Transverse colon (tissue), 4 donors: ENCODE results near the gene MCCC2. TPM values are rescaled to one million over a fixed set of nuclear protein-coding genes. Genes with fewer than 3 reads are reported as not detected.

ENCODE experiments used
- DNase-seq: peaks from one replicate; pipeline ENCODE4 v3.0.0-alpha.2; 2019
- H3K27ac ChIP-seq, 4 donors: fragments of 200-600 bp; sonication (generic); 2 replicates each; pipeline ENCODE4 v1.5.1; 2016 to 2018; ENCODE audit warnings: inconsistent platforms in 4 of 4
- H3K27me3 ChIP-seq: fragments of 200-600 bp; sonication (generic); 2 replicates; pipeline ENCODE4 v1.5.1; 2017; ENCODE audit warnings: inconsistent platforms
- H3K36me3 ChIP-seq, 4 donors: fragments of 200-600 bp; sonication (generic); 2 replicates each; pipeline ENCODE4 v1.5.1; 2017 to 2019; ENCODE audit warnings: inconsistent platforms in 4 of 4
- H3K4me1 ChIP-seq, 4 donors: fragments of 200-600 bp; sonication (generic); 2 replicates each; pipeline ENCODE4 v1.5.1; 2017 to 2020; ENCODE audit warnings: inconsistent platforms in 4 of 4
- H3K4me3 ChIP-seq, 4 donors: fragments of 200-600 bp; sonication (generic); 1 replicate in 1 of 4; 2 replicates in 3 of 4; pipeline versions ENCODE4 v1.5.1 to v1.6.1; 2017 to 2019; ENCODE audit warnings: inconsistent platforms in 4 of 4
- H3K9me3 ChIP-seq, 2 donors: fragments of 200-600 bp; sonication (generic); 2 replicates each; pipeline ENCODE4 v1.5.1; 2017 to 2019; ENCODE audit warnings: inconsistent platforms in 2 of 2
- CTCF ChIP-seq, 5 experiments: fragments of 200-600 bp in 3 of 5; fragments of 450-650 bp in 2 of 5; sonication (generic) in 3 of 5; IDR thresholded peaks; 1 replicate in 2 of 5; 2 replicates in 3 of 5; pipeline ENCODE4 v1.5.1; 2016 to 2017; ENCODE audit warnings: antibody characterized with exemption in 5 of 5, inconsistent platforms in 3 of 5, mild to moderate bottlenecking in 2 of 5, moderate library complexity in 1 of 5
- EP300 ChIP-seq: sonication (generic); formaldehyde crosslinking; IDR thresholded peaks from one replicate; pipeline ENCODE4 v1.6.1; 2017; ENCODE audit warnings: antibody characterized with exemption, low read depth
- POLR2A ChIP-seq: fragments of 450-650 bp; IDR thresholded peaks from one replicate; pipeline ENCODE4 v1.6.1; 2016; ENCODE audit warnings: antibody characterized with exemption, mild to moderate bottlenecking, moderate library complexity
- POLR2AphosphoS5 ChIP-seq, 3 donors: sonication (generic); formaldehyde crosslinking; IDR thresholded peaks; one replicate each; pipeline ENCODE4 v1.6.1; 2016; ENCODE audit warnings: antibody characterized with exemption in 3 of 3
- WGBS, 2 donors: methylation state at CpG; one replicate each; pipeline ENCODE4 v1.1.5; 2018; ENCODE audit warnings: low coverage in 1 of 2; 5-methylcytosine and 5-hydroxymethylcytosine counted together
- in situ Hi-C, 4 donors: fragments of 200-750 bp; cut with MboI; loops; one replicate each; pipeline versions ENCODE4 v1.15.0 to v1.15.1; 2017; ENCODE audit warnings: low sequenced_read_pairs in 3 of 4, low pct_ligation_motif_present in 1 of 4, low pct_unique_long_range_greater_than_20kb in 1 of 4
- intact Hi-C: fragments of 100-400 bp; cut with DNase I; formaldehyde crosslinking; loops from one replicate; pipeline ENCODE4 v1.15.1; 2023; ENCODE audit warnings: low total_unique reads
- small RNA-seq, 4 donors: library from RNA; depleted of rRNA; stranded (forward); fragments of <200 nt; gene quantifications; one replicate each; pipeline ENCODE3, GENCODE V24; 2016
- total RNA-seq, 4 donors: library from RNA; depleted of rRNA; stranded (reverse); fragments of >200 nt; gene quantifications; one replicate each; pipeline ENCODE4 v1.1.0, GENCODE V29; 2016

The MCCC2 gene
- total RNA-seq, 4 donors from 2014 or later, result 23.2 to 61.5 (median 43.9) TPM

- in situ Hi-C loops, result no loop called here
- 50 to 59% methylated on average over 2 to 3 of the region's 3 CpGs for WGBS, 2 donors
- intact Hi-C loops, result no loop called here
- Histone ChIP-seq H3K27me3 (peaks cover 10% of the 10 kb centered on the region), H3K27ac (no peak overlapping the region), H3K4me3 (no peak overlapping the region), H3K9me3 (no peaks in the 10 kb centered on the region), H3K4me1 (no peaks in the 10 kb centered on the region), H3K36me3 (no peaks in the 10 kb centered on the region)
- TF ChIP-seq POLR2AphosphoS5 (IDR thresholded peaks at IDR 0.05), result no peak
- TF ChIP-seq POLR2A, result no peak
- TF ChIP-seq EP300, result no peak
- no peak for TF ChIP-seq CTCF (IDR thresholded peaks at IDR 0.05)
- no peak for DNase-seq
Observed at GRCh38 chr5:71701407-71701806, 114.3 kb downstream of the MCCC2 start.

GRCh38 chr5:71703941-71704340, 116.8 kb downstream of the MCCC2 start:
- WGBS, 2 donors, result 17 to 42% methylated on average over 1 to 4 of the region's 4 CpGs
- peaks cover 10% of the 10 kb centered on the region for H3K27me3 ChIP-seq
- no peaks in the 10 kb centered on the region for H3K36me3 ChIP-seq
- no peak for DNase-seq
- in situ Hi-C loops (no loop called here), intact Hi-C loops (no loop called here)
- H3K9me3 ChIP-seq, result no peaks in the 10 kb centered on the region
- H3K4me1 ChIP-seq, result no peaks in the 10 kb centered on the region
- no peak overlapping the region for H3K4me3 ChIP-seq
- H3K27ac ChIP-seq, result no peak overlapping the region
- TF ChIP-seq EP300 (no peak), POLR2AphosphoS5 (IDR thresholded peaks at IDR 0.05) (no peak), CTCF (IDR thresholded peaks at IDR 0.05) (no peak), POLR2A (no peak)

- intact Hi-C loops (no loop called here), in situ Hi-C loops (no loop called here)
- no peak for DNase-seq
- H3K27ac ChIP-seq, result no peak overlapping the region
- no peaks in the 10 kb centered on the region for H3K36me3 ChIP-seq
- H3K4me3 ChIP-seq, result no peak overlapping the region
- H3K27me3 ChIP-seq, result peaks cover 10% of the 10 kb centered on the region
- no peaks in the 10 kb centered on the region for H3K4me1 ChIP-seq
- H3K9me3 ChIP-seq, result no peaks in the 10 kb centered on the region
- WGBS, 2 donors, result 81 to 85% methylated on average over 5 of the region's 5 CpGs
- TF ChIP-seq CTCF (IDR thresholded peaks at IDR 0.05) (no peak), POLR2A (no peak), EP300 (no peak), POLR2AphosphoS5 (IDR thresholded peaks at IDR 0.05) (no peak)
Observed at GRCh38 chr5:71705421-71705820, 118.3 kb downstream of the MCCC2 start.

GRCh38 chr5:71706906-71707305, 119.8 kb downstream of the MCCC2 start:
- Histone ChIP-seq H3K4me1 (no peaks in the 10 kb centered on the region), H3K27me3 (peaks cover 10% of the 10 kb centered on the region), H3K36me3 (no peaks in the 10 kb centered on the region), H3K27ac (no peak overlapping the region), H3K4me3 (no peak overlapping the region), H3K9me3 (no peaks in the 10 kb centered on the region)
- intact Hi-C loops, result no loop called here
- in situ Hi-C loops, result no loop called here
- DNase-seq, result no peak
- 40 to 100% methylated on average over 1 to 3 of the region's 3 CpGs for WGBS, 2 donors
- no peak for TF ChIP-seq POLR2AphosphoS5 (IDR thresholded peaks at IDR 0.05)
- TF ChIP-seq EP300, result no peak
- TF ChIP-seq CTCF (IDR thresholded peaks at IDR 0.05), result no peak
- TF ChIP-seq POLR2A, result no peak

Small RNAs within 50 kb of the gene (small RNA-seq; reads per million reads assigned to genes)
- gene HMGN1P12, result 0 reads per million in 4 donors

Other genes starting within 250 kb of the MCCC2 start
- 10 to 100 TPM; 30.9 to 69.1 (median 47.5) TPM for gene BDP1, start 131.7 kb upstream of the MCCC2 start, total RNA-seq
- gene CARTPT, start 131.9 kb downstream of the MCCC2 start, total RNA-seq, result 10 to 100 TPM in 1 of 4 donors, 1 to 10 TPM in 1, not detected in 2; 4.4 to 41.9 TPM